Measurements from ENCODE around the gene FARSA. TPM values are rescaled to one million over a fixed set of nuclear protein-coding genes. Genes with fewer than 3 reads are reported as not detected.
"Not testable (repeated sequence)": the region's sequence is repeated elsewhere in the genome, so short reads cannot be mapped to it uniquely, and the experiment has no call there.

Gene FARSA
- total RNA-seq, result 10 to 100 TPM in 2 of 4 donors, 1 to 10 TPM in 2; 4.6 to 47.8 (median 20.5) TPM

GRCh38 chr19:12933287-12934072 is at the start of gene FARSA:
FARSA (minus strand) TSS chr19:12933711; CDS start chr19:12933696, 15 bp downstream.
- intact Hi-C loops (cut with DNase I; ENCODE audit: low total_unique reads), result no loop called here
- TF ChIP-seq CTCF (IDR thresholded peaks at IDR 0.05) (peak in 1 of 4 experiments; percentile 8), POLR2A (IDR thresholded peaks at IDR 0.05) (peak in 1 of 2 donors; percentile 51)
- H3K27me3 ChIP-seq, result no peaks in the 10 kb centered on the region
- peak; percentile 91 to 92 for DNase-seq
- peaks cover 0 to 4% of the 10 kb centered on the region in 2 donors for H3K4me1 ChIP-seq
- peak within 1 kb of the TSS; percentile 89 to 95 for H3K4me3 ChIP-seq
- H3K9me3 ChIP-seq, result no peaks in the 10 kb centered on the region
- H3K36me3 ChIP-seq, result no peaks in the 10 kb centered on the region
- H3K27ac ChIP-seq, result peak within 1 kb of the TSS; percentile 79 to 80

GRCh38 chr19:12983091-12983490 is 49.6 kb upstream of the FARSA start:
- Histone ChIP-seq H3K9me3 (no peaks in the 10 kb centered on the region), H3K36me3 (no peaks in the 10 kb centered on the region), H3K27ac (peak overlapping the region; percentile 6 to 45), H3K27me3 (no peaks in the 10 kb centered on the region), H3K4me1 (no peaks in the 10 kb centered on the region), H3K4me3 (peak overlapping the region in 1 of 2 donors; percentile 30)
- intact Hi-C loops (cut with DNase I; ENCODE audit: low total_unique reads), result loop anchor here (5.0 kb wide), 1 partner anchor 79 kb away; no protein-coding TSS in a partner anchor
- TF ChIP-seq CTCF (IDR thresholded peaks at IDR 0.05), result no peak
- TF ChIP-seq POLR2A (IDR thresholded peaks at IDR 0.05), result no peak
- no peak for DNase-seq

- TF ChIP-seq POLR2A (IDR thresholded peaks at IDR 0.05) (no peak), CTCF (IDR thresholded peaks at IDR 0.05) (no peak)
- Histone ChIP-seq H3K27ac (no peak overlapping the region), H3K4me3 (no peak overlapping the region), H3K27me3 (no peaks in the 10 kb centered on the region), H3K9me3 (no peaks in the 10 kb centered on the region), H3K36me3 (no peaks in the 10 kb centered on the region), H3K4me1 (no peaks in the 10 kb centered on the region)
- DNase-seq, result no peak
- intact Hi-C loops (cut with DNase I; ENCODE audit: low total_unique reads), result loop anchor here (5.0 kb wide), 1 partner anchor 80 kb away; no protein-coding TSS in a partner anchor
Observed at GRCh38 chr19:12982648-12983047, 49.1 kb upstream of the FARSA start.

GRCh38 chr19:12979974-12980373 is 46.5 kb upstream of the FARSA start:
- no peaks in the 10 kb centered on the region for H3K27me3 ChIP-seq
- no peak overlapping the region for H3K27ac ChIP-seq
- no peaks in the 10 kb centered on the region for H3K36me3 ChIP-seq
- TF ChIP-seq CTCF (IDR thresholded peaks at IDR 0.05), result no peak
- no peak for TF ChIP-seq POLR2A (IDR thresholded peaks at IDR 0.05)
- no peak for DNase-seq
- no peaks in the 10 kb centered on the region for H3K9me3 ChIP-seq
- H3K4me1 ChIP-seq, result no peaks in the 10 kb centered on the region
- no peak overlapping the region for H3K4me3 ChIP-seq
- intact Hi-C loops (cut with DNase I; ENCODE audit: low total_unique reads), result loop anchor here (5.0 kb wide), 3 partner anchors 82 to 282 kb away; no protein-coding TSS in a partner anchor

- H3K4me1 ChIP-seq, H3K27ac ChIP-seq, H3K9me3 ChIP-seq, H3K36me3 ChIP-seq, H3K4me3 ChIP-seq, H3K27me3 ChIP-seq, DNase-seq: not testable (repeated sequence)
- intact Hi-C loops (cut with DNase I; ENCODE audit: low total_unique reads), result loop anchor here (5.0 kb wide), 2 partner anchors 116 to 286 kb away; no protein-coding TSS in a partner anchor
Observed at GRCh38 chr19:12976109-12976508, 42.6 kb upstream of the FARSA start.

Measured in uterus (tissue), 4 donors.